Endothelial cell of umbilical vein (primary cell): Measurements from ENCODE around the gene PBX3. TPM values are rescaled to one million over a fixed set of nuclear protein-coding genes. Genes with fewer than 3 reads are reported as not detected.

ENCODE experiments used
- BruUV-seq: library from RNA; stranded (reverse); fragments of 400-500 nt; replicated peaks from 2 replicates; lab custom pipeline; 2021; lab: Mats Ljungman, UMichigan
- CTCF ChIA-PET: fragments of 300-600, 350-600 bp; sonication (Branson Sonifier 250); formaldehyde crosslinking; loops from one replicate; lab custom pipeline; 2021; ENCODE audit warnings: antibody characterized with exemption, inconsistent platforms; lab: Charles Lee
- POLR2A ChIA-PET: fragments of 300-600, 350-600 bp; sonication (Branson Sonifier 250); formaldehyde crosslinking; loops from one replicate; lab custom pipeline; 2021; ENCODE audit warnings: antibody characterized with exemption, inconsistent platforms; lab: Charles Lee
- DNase-seq: peaks from one replicate; pipeline ENCODE4 v3.0.0-alpha.2; 2011; ENCODE audit warnings: low read depth, low spot score
- FAIRE-seq: peaks from 2 replicates; lab custom pipeline; 2011; peaks lifted over from hg19 to GRCh38; lab: Jason Lieb, UNC
- H2AFZ ChIP-seq: 2 replicates; pipeline ENCODE4 v1.6.0; 2012; ENCODE audit warnings: low read depth, low read length, control low read depth, inconsistent platforms
- H3K27ac ChIP-seq: 2 replicates; pipeline ENCODE4 v1.5.1; 2011; ENCODE audit warnings: low read depth, mild to moderate bottlenecking, control low read depth, low read length, moderate library complexity; ENCODE audit not compliant: insufficient read depth
- H3K27me3 ChIP-seq, 2 experiments: 2 replicates each; pipeline versions ENCODE4 v1.6.0 to v1.6.1; 2011; ENCODE audit warnings: low read length in 2 of 2, mixed read lengths in 1 of 2; ENCODE audit not compliant: control insufficient read depth in 2 of 2, insufficient read depth in 2 of 2
- H3K36me3 ChIP-seq, 2 experiments: 2 replicates in 1 of 2; 3 replicates in 1 of 2; pipeline ENCODE4 v1.5.1; 2011; ENCODE audit warnings: low read length in 2 of 2, mild to moderate bottlenecking in 1 of 2, moderate library complexity in 1 of 2; ENCODE audit not compliant: control insufficient read depth in 2 of 2, insufficient read depth in 2 of 2; ENCODE audit errors: extremely low read depth in 1 of 2
- H3K4me1 ChIP-seq: 3 replicates; pipeline ENCODE4 v1.5.1; 2011; ENCODE audit warnings: mild to moderate bottlenecking, low read length; ENCODE audit not compliant: control insufficient read depth, insufficient read depth; ENCODE audit errors: extremely low read depth
- H3K4me2 ChIP-seq: 2 replicates; pipeline ENCODE4 v1.6.1; 2011; ENCODE audit warnings: low read length, control low read depth, mixed read lengths; ENCODE audit not compliant: insufficient read depth
- H3K4me3 ChIP-seq, 3 experiments: fragments of 200-600 bp in 1 of 3; sonication (generic), shearing (Covaris generic) in 1 of 3; replicated peaks in 1 of 3; 2 replicates each; pipeline ENCODE4 v1.5.1; 2011 to 2016; ENCODE audit warnings: control low read depth in 3 of 3, low read length in 3 of 3, mild to moderate bottlenecking in 2 of 3, inconsistent platforms in 1 of 3, low read depth in 1 of 3, moderate library complexity in 1 of 3; ENCODE audit not compliant: insufficient read depth in 1 of 3
- H3K79me2 ChIP-seq: 2 replicates; pipeline ENCODE4 v1.6.0; 2012; ENCODE audit warnings: low read length, inconsistent platforms; ENCODE audit not compliant: control insufficient read depth, insufficient read depth
- H3K9ac ChIP-seq: replicated peaks from 2 replicates; pipeline ENCODE3; 2011; ENCODE audit warnings: low read length, control low read depth; ENCODE audit not compliant: insufficient read depth; ENCODE audit errors: extremely low read depth
- H3K9me1 ChIP-seq: replicated peaks from 3 replicates; pipeline ENCODE4 v1.6.0; 2011; ENCODE audit warnings: mild to moderate bottlenecking, low read length; ENCODE audit not compliant: control insufficient read depth, insufficient read depth; ENCODE audit errors: extremely low read depth
- H3K9me3 ChIP-seq: replicated peaks from 2 replicates; pipeline ENCODE4 v1.5.1; 2012; ENCODE audit warnings: low read length, inconsistent platforms; ENCODE audit not compliant: control insufficient read depth, insufficient read depth
- H4K20me1 ChIP-seq: replicated peaks from 2 replicates; pipeline ENCODE3; 2011; ENCODE audit warnings: mild to moderate bottlenecking, low read length; ENCODE audit not compliant: control insufficient read depth, insufficient read depth; ENCODE audit errors: extremely low read depth
- EZH2 ChIP-seq: IDR thresholded peaks from 2 replicates; pipeline ENCODE4 v1.6.1; 2012; ENCODE audit warnings: borderline replicate concordance, low read depth, mild to moderate bottlenecking, moderate library complexity, low read length, inconsistent platforms; ENCODE audit not compliant: severe bottlenecking
- FOS ChIP-seq: IDR thresholded peaks from 2 replicates; pipeline ENCODE4 v1.6.1; 2011; ENCODE audit warnings: mild to moderate bottlenecking, low read length, moderate library complexity, borderline replicate concordance; ENCODE audit not compliant: insufficient read depth
- GATA2 ChIP-seq: IDR thresholded peaks from 2 replicates; pipeline ENCODE4 v1.7.0; 2011; ENCODE audit warnings: low read depth, mild to moderate bottlenecking, moderate library complexity, mixed read lengths, low read length; ENCODE audit not compliant: insufficient read length, insufficient read depth
- JUN ChIP-seq: IDR thresholded peaks from 2 replicates; pipeline ENCODE4 v1.6.1; 2011; ENCODE audit warnings: borderline replicate concordance, low read depth; ENCODE audit not compliant: insufficient read length, insufficient read depth
- MYC ChIP-seq: IDR thresholded peaks from one replicate; pipeline ENCODE4 v1.6.1; 2011; ENCODE audit warnings: mild to moderate bottlenecking, low read depth, low read length
- POLR2A ChIP-seq: IDR thresholded peaks from 2 replicates; pipeline ENCODE4 v1.6.1; 2012; ENCODE audit warnings: low read depth, mild to moderate bottlenecking, control low read depth, low read length
- POLR2AphosphoS5 ChIP-seq: IDR thresholded peaks from 2 replicates; pipeline ENCODE4 v1.6.1; 2012; ENCODE audit warnings: low read depth, mild to moderate bottlenecking, control low read depth, low read length, moderate library complexity; ENCODE audit not compliant: insufficient read depth
- dilution Hi-C: fragments of 300-500 bp; cut with MboI; formaldehyde crosslinking; loops from one replicate; pipeline ENCODE4 v1.15.0; 2019; ENCODE audit warnings: low sequenced_read_pairs; ENCODE audit not compliant: extremely low pct_ligation_motif_present
- intact Hi-C: fragments of 100-400 bp; cut with micrococcal nuclease; formaldehyde crosslinking; loops from one replicate; pipeline ENCODE4 v1.10.0; 2022
- polyA plus RNA-seq, 4 experiments: library from polyadenylated mRNA; depleted of rRNA in 3 of 4; stranded (reverse) in 3 of 4; unstranded in 1 of 4; fragments of >200 nt; gene quantifications; 2 replicates each; pipeline versions ENCODE4 v1.2.1 to v1.2.3, GENCODE V29; 2011 to 2012; ENCODE audit warnings: missing spikeins in 1 of 4
- total RNA-seq: library from RNA; stranded (reverse); gene quantifications from 2 replicates; pipeline ENCODE4 v1.2.3, GENCODE V29; 2021
- TF ChIP-seq, protein P1 (sequence below), 2 donors: IDR thresholded peaks; 1 replicate in 1 of 2; 2 replicates in 1 of 2; pipeline ENCODE4 v1.5.1; 2011; ENCODE audit warnings: low read length in 2 of 2, mild to moderate bottlenecking in 2 of 2, moderate library complexity in 2 of 2, control low read depth in 1 of 2, inconsistent platforms in 1 of 2, low read depth in 1 of 2; ENCODE audit not compliant: insufficient read depth in 1 of 2; ENCODE audit errors: extremely low read depth in 1 of 2

The PBX3 gene
- total and polyA plus RNA-seq, 2 donors (not counting 3 experiments of a cell fraction or from before 2014, with no cell fraction given), result 18.8 to 42.0 TPM

DNA sequence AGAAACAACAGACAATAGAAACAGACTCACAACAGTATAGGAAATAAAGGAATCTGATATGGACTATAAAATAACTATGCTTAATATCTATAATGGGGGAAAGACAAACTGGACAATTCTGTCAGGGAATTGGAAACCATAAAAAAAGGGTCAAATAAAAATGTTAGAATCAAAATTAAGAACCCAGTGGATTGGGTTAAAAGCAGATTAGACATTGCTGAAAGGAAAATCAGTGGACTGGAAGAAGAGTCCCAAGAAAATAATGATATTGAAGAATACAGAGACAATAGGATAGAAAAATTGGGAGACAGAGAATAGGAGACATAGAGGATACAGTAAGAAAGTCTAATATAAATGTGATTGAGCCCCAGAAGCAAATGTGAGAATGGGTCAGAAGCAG is 199.2 kb downstream of the PBX3 start:
- no peaks in the 10 kb centered on the region for H4K20me1 ChIP-seq
- H3K4me1 ChIP-seq, result no peaks in the 10 kb centered on the region
- POLR2A ChIA-PET, result no interaction called here
- BruUV-seq, result no TSS peak
- no peaks in the 10 kb centered on the region for H3K9me1 ChIP-seq
- no peaks in the 10 kb centered on the region for H3K79me2 ChIP-seq
- H3K27ac ChIP-seq, result no peak overlapping the region
- no peaks in the 10 kb centered on the region for H3K36me3 ChIP-seq
- dilution Hi-C loops (no loop called here), intact Hi-C loops (no loop called here)
- H3K4me3 ChIP-seq, result no peak overlapping the region
- FAIRE-seq, result no peak
- no peaks in the 10 kb centered on the region for H3K27me3 ChIP-seq
- CTCF ChIA-PET, result no interaction called here
- no peak overlapping the region for H2AFZ ChIP-seq
- no peak overlapping the region for H3K4me2 ChIP-seq
- no peak overlapping the region for H3K9ac ChIP-seq
- TF ChIP-seq JUN (no peak), MYC (no peak), FOS (no peak), POLR2AphosphoS5 (no peak), EZH2 (no peak)
- no peaks in the 10 kb centered on the region for H3K9me3 ChIP-seq
- DNase-seq, result no peak

DNA sequence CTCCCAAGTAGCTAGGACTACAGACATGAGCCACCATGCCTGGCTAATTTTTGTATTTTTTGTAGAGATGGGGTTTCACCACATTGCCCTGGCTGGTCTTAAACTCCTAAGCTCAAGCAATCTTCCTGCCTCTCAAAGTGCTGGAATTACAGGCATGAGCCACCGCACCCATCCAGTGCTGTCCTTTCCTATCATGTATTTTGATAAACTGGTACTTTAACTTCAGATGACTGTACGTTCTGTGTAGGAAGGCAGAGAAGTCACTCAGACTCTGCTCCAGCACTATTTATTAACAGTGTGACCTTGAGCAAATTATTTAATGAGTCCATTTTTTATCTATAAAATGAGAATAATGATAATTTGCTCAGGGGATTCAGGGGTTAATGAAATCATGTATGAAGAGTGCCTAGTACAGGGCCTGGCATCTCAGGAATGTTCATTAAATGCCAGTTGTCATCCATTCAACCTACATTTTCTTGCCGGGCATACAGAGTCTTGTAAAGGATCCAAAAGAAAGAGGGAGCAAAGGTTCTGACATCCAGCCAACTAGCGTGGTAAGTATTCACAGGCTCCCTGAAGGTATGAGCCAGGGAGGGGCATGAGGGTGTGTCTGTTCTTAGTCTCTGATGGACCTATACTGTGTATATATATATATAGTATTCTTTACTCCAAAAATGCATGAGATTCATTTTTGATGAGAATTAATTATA is 201.9 kb downstream of the PBX3 start:
- no peak overlapping the region for H2AFZ ChIP-seq
- H3K36me3 ChIP-seq, result no peaks in the 10 kb centered on the region
- FAIRE-seq, result no peak
- no peaks in the 10 kb centered on the region for H3K27me3 ChIP-seq
- H4K20me1 ChIP-seq, result no peaks in the 10 kb centered on the region
- H3K4me2 ChIP-seq, result no peak overlapping the region
- ChIA-PET CTCF (no interaction called here), POLR2A (no interaction called here)
- dilution Hi-C loops (no loop called here), intact Hi-C loops (no loop called here)
- no peak for DNase-seq
- H3K4me1 ChIP-seq, result no peaks in the 10 kb centered on the region
- no peak overlapping the region for H3K4me3 ChIP-seq
- no peak overlapping the region for H3K27ac ChIP-seq
- TF ChIP-seq EZH2 (no peak), GATA2 (no peak), MYC (no peak), POLR2A (no peak)
- TF ChIP-seq, protein P1, sequence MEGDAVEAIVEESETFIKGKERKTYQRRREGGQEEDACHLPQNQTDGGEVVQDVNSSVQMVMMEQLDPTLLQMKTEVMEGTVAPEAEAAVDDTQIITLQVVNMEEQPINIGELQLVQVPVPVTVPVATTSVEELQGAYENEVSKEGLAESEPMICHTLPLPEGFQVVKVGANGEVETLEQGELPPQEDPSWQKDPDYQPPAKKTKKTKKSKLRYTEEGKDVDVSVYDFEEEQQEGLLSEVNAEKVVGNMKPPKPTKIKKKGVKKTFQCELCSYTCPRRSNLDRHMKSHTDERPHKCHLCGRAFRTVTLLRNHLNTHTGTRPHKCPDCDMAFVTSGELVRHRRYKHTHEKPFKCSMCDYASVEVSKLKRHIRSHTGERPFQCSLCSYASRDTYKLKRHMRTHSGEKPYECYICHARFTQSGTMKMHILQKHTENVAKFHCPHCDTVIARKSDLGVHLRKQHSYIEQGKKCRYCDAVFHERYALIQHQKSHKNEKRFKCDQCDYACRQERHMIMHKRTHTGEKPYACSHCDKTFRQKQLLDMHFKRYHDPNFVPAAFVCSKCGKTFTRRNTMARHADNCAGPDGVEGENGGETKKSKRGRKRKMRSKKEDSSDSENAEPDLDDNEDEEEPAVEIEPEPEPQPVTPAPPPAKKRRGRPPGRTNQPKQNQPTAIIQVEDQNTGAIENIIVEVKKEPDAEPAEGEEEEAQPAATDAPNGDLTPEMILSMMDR (IDR thresholded peaks at IDR 0.05; ENCODE audit: extremely low read depth in 1 of 2, insufficient read depth in 1 of 2, low read depth in 1 of 2, low read length in 2 of 2), result no peak
- H3K9me3 ChIP-seq, result no peaks in the 10 kb centered on the region
- BruUV-seq, result no TSS peak
- H3K79me2 ChIP-seq, result no peaks in the 10 kb centered on the region
- H3K9ac ChIP-seq, result no peak overlapping the region
- H3K9me1 ChIP-seq, result no peaks in the 10 kb centered on the region
